Urinary bladder (tissue), 4 donors: ENCODE data around the gene MACF1. TPM values are rescaled to one million over a fixed set of nuclear protein-coding genes. Genes with fewer than 3 reads are reported as not detected.

Experiments used
- DNase-seq: peaks from one replicate; pipeline ENCODE4 v3.0.0-alpha.2; 2015; ENCODE audit errors: extremely low spot score
- H3K27ac ChIP-seq: one replicate; pipeline ENCODE4 v1.5.1; 2013; ENCODE audit warnings: low read depth, mild to moderate bottlenecking, moderate library complexity
- H3K36me3 ChIP-seq: one replicate; pipeline ENCODE4 v1.6.1; 2013; ENCODE audit warnings: mild to moderate bottlenecking, moderate library complexity; ENCODE audit not compliant: insufficient read depth
- H3K4me1 ChIP-seq: one replicate; pipeline ENCODE4 v1.6.1; 2013; ENCODE audit warnings: mild to moderate bottlenecking, moderate library complexity; ENCODE audit not compliant: insufficient read depth
- H3K4me3 ChIP-seq: one replicate; pipeline ENCODE4 v1.5.1; 2013; ENCODE audit warnings: low read depth, low read length
- WGBS: extraction: QIAGEN DNeasy Blood & Tissue Kit; methylation state at CpG from one replicate; pipeline ENCODE4 v1.1.7; 2013; 5-methylcytosine and 5-hydroxymethylcytosine counted together
- polyA plus RNA-seq: library from polyadenylated mRNA; stranded (reverse); fragments of 200-250 nt; gene quantifications from one replicate; pipeline ENCODE4 v1.2.3, GENCODE V29; 2013
- total RNA-seq: library from RNA; depleted of rRNA; stranded (reverse); fragments of >200 nt; gene quantifications from one replicate; pipeline ENCODE4 v1.2.3, GENCODE V29; 2014
- donor health status: healthy with polysubstance abuse.
- donor health status: healthy.

The MACF1 gene
- total and polyA plus RNA-seq, 2 donors = 93.0 to 476 TPM

GRCh38 chr1:39294531-39294930, 90.0 kb downstream of the MACF1 start:
- Histone ChIP-seq H3K4me1 (no peaks in the 10 kb centered on the region), H3K4me3 (no peak overlapping the region), H3K27ac (no peak overlapping the region), H3K36me3 (peaks cover 3% of the 10 kb centered on the region)
- WGBS = 41% methylated on average over 1 of the region's 1 CpG
- DNase-seq = no peak

- Histone ChIP-seq H3K36me3 (peaks cover 3% of the 10 kb centered on the region), H3K27ac (no peak overlapping the region), H3K4me1 (no peaks in the 10 kb centered on the region), H3K4me3 (no peak overlapping the region)
- 97% methylated on average over 2 of the region's 2 CpGs for WGBS
- DNase-seq = no peak
Measured at GRCh38 chr1:39295901-39296300, 91.4 kb downstream of the MACF1 start.

GRCh38 chr1:39297551-39297950, 93.1 kb downstream of the MACF1 start:
- H3K36me3 ChIP-seq = peaks cover 3% of the 10 kb centered on the region
- H3K4me1 ChIP-seq = no peaks in the 10 kb centered on the region
- WGBS = 24% methylated on average over 5 of the region's 5 CpGs
- no peak for DNase-seq
- no peak overlapping the region for H3K4me3 ChIP-seq
- H3K27ac ChIP-seq = peak overlapping the region; percentile 32

GRCh38 chr1:39301606-39302005, 97.1 kb downstream of the MACF1 start:
- H3K36me3 ChIP-seq = peaks cover 6% of the 10 kb centered on the region
- H3K27ac ChIP-seq = no peak overlapping the region
- WGBS = 89% methylated on average over 5 of the region's 5 CpGs
- no peak overlapping the region for H3K4me3 ChIP-seq
- no peaks in the 10 kb centered on the region for H3K4me1 ChIP-seq
- no peak for DNase-seq

- no peak overlapping the region for H3K4me3 ChIP-seq
- no peak overlapping the region for H3K27ac ChIP-seq
- no peak for DNase-seq
- no peaks in the 10 kb centered on the region for H3K4me1 ChIP-seq
- H3K36me3 ChIP-seq = peaks cover 9% of the 10 kb centered on the region
- WGBS = 67% methylated on average over 2 of the region's 2 CpGs
Measured at GRCh38 chr1:39305555-39305954, 101.1 kb downstream of the MACF1 start.

- Histone ChIP-seq H3K27ac (no peak overlapping the region), H3K36me3 (peaks cover 6% of the 10 kb centered on the region), H3K4me1 (no peaks in the 10 kb centered on the region), H3K4me3 (no peak overlapping the region)
- WGBS = 95% methylated on average over 6 of the region's 6 CpGs
- no peak for DNase-seq
Measured at GRCh38 chr1:39310015-39310414, 105.5 kb downstream of the MACF1 start.

GRCh38 chr1:39310691-39311090, 106.2 kb downstream of the MACF1 start:
- Histone ChIP-seq H3K4me3 (no peak overlapping the region), H3K27ac (no peak overlapping the region), H3K36me3 (peaks cover 6% of the 10 kb centered on the region), H3K4me1 (no peaks in the 10 kb centered on the region)
- WGBS = 86% methylated on average over 4 of the region's 4 CpGs
- DNase-seq = no peak

GRCh38 chr1:39317111-39317510, 112.6 kb downstream of the MACF1 start:
- DNase-seq = no peak
- H3K27ac ChIP-seq = no peak overlapping the region
- no peaks in the 10 kb centered on the region for H3K4me1 ChIP-seq
- no peak overlapping the region for H3K4me3 ChIP-seq
- 82% methylated on average over 8 of the region's 8 CpGs for WGBS
- peaks cover 3% of the 10 kb centered on the region for H3K36me3 ChIP-seq

GRCh38 chr1:39317910-39318633, 113.6 kb downstream of the MACF1 start:
- 76% methylated on average over 6 of the region's 6 CpGs for WGBS
- Histone ChIP-seq H3K36me3 (peaks cover 8% of the 10 kb centered on the region), H3K4me3 (no peak overlapping the region), H3K27ac (no peak overlapping the region), H3K4me1 (no peaks in the 10 kb centered on the region)
- no peak for DNase-seq

- no peak overlapping the region for H3K4me3 ChIP-seq
- no peak overlapping the region for H3K27ac ChIP-seq
- 99% methylated on average over 1 of the region's 1 CpG for WGBS
- H3K36me3 ChIP-seq = peaks cover 13% of the 10 kb centered on the region
- no peaks in the 10 kb centered on the region for H3K4me1 ChIP-seq
- no peak for DNase-seq
Measured at GRCh38 chr1:39321979-39322378, 117.5 kb downstream of the MACF1 start.

GRCh38 chr1:39322431-39322830, 117.9 kb downstream of the MACF1 start:
- no peak overlapping the region for H3K4me3 ChIP-seq
- no peaks in the 10 kb centered on the region for H3K4me1 ChIP-seq
- H3K36me3 ChIP-seq = peaks cover 13% of the 10 kb centered on the region
- WGBS = 54% methylated on average over 6 of the region's 6 CpGs
- no peak for DNase-seq
- H3K27ac ChIP-seq = no peak overlapping the region

GRCh38 chr1:39324888-39325287, 120.4 kb downstream of the MACF1 start:
- H3K36me3 ChIP-seq = peaks cover 11% of the 10 kb centered on the region
- H3K27ac ChIP-seq = no peak overlapping the region
- H3K4me3 ChIP-seq = no peak overlapping the region
- 97% methylated on average over 2 of the region's 2 CpGs for WGBS
- no peak for DNase-seq
- H3K4me1 ChIP-seq = no peaks in the 10 kb centered on the region

- Histone ChIP-seq H3K4me3 (no peak overlapping the region), H3K27ac (no peak overlapping the region), H3K36me3 (peaks cover 11% of the 10 kb centered on the region), H3K4me1 (no peaks in the 10 kb centered on the region)
- DNase-seq = no peak
- WGBS = 97% methylated on average over 1 of the region's 1 CpG
Measured at GRCh38 chr1:39326836-39327235, 122.3 kb downstream of the MACF1 start.

GRCh38 chr1:39328095-39328494, 123.6 kb downstream of the MACF1 start:
- H3K36me3 ChIP-seq = peaks cover 6% of the 10 kb centered on the region
- H3K27ac ChIP-seq = peak overlapping the region; percentile 56
- 30% methylated on average over 1 of the region's 1 CpG for WGBS
- no peak overlapping the region for H3K4me3 ChIP-seq
- no peaks in the 10 kb centered on the region for H3K4me1 ChIP-seq
- no peak for DNase-seq
